ENCODE results near the gene HJURP.
A peak's percentile ranks its signal among the peaks of the same experiment; 100 is the strongest.

Gene HJURP

DNA sequence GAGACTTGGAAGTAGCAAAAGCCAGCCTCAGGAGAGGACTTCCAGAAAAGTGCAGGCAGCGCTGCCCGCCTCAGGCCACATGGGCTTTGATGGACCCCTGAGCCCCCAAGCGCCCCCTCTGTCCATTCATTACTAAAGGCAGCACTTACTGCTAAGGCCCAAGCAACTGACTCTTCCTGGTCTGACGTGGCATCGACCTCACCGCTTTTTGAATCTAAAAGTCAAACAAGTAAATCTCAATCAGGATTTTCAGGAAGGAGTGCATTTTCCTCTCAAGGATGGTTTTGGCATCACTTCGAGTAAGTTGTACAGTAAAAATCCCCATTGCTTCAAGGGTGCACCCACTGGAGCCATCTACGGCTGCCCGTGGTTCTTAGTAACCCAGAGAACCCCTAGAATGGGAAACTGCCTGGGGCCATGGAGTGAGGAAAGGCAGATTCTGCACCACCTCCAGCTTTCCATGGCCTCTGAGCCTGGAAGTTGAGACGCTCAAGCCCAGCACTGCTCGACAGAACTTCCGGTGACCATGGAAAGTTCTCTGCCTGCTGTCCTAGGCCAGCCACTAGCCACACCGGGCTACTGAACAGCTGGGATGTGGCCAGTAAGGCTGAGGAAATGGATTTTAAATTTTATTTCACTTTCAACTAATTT, 7.0 kb downstream of the HJURP start:
- DNase-seq (ENCODE audit: low read depth), result no peak

DNA sequence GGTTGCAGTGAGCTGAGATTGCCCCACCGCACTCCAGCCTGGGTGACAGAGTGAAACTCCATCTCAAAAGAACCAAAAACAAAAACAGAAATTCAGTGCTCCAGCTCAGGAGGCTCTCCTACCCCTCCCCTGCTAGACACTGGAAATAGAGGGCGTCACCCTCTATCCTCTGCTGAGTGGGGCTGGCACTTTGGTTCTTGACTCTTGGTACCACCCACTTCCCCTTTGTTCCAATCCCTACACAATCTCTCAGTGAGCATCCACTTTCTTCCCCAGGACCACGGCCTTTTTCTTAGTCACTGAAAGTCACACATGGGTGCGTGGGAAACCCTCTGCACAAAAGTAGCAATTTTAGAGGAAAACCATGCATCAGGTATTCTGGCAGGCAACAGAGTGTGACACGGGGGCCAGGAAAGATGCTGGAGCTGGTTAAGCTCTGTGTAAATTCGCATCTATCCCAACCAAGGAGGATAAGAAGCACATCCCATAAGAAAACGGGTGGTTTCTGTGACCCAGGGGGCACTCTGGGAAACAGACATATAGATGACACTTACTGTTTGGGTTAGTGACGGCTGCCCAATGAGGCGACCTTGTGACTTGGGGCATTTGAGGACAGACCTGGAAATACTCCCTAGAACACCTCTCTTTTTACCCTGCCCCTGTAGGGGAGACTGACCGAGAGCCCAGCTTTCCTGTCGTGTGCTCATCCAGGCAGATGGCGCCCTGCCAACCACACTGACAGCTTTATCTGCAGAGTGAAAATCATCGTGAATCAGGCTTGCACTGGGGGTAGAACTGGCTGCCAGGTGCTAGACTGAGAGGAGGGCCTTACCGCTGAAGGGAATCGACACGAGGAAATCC, 7.7 kb downstream of the HJURP start:
- peak; percentile 37 for DNase-seq (ENCODE audit: low read depth)

DNA sequence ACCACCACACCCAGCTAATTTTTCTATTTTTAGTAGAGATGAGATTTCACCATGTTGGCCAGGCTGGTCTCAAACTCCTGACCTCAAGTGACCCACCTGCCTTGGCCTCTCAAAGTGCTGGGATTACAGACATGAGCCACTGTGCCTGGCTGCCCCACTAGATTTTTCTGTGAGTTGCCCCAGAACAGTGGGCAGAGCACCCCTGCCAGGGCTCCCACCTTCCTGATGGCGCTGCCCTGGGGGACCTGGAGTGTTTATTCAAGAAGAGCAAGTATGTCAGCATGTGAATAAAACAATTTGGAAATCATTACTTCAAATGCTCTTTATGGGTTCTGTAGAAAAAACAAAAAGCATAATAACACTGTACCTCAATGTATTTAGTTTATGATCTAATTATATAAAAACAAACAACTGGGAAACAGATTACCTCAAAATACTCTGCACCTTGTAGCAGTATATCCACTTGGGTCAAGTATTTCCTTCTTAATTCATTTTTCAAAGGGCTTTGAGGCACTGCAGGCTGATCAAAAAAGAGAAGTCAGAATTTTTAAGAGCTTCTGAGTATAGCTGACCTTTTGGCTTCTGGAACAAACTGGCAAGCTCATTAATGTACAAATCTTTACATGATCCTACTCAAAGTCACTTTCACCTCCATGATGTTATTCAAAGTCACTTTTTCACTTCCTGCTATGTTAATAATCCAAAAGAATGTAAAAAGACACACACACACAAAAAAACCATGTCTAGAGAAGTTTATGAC, 8.9 kb downstream of the HJURP start:
- DNase-seq (ENCODE audit: low read depth), result no peak

DNA sequence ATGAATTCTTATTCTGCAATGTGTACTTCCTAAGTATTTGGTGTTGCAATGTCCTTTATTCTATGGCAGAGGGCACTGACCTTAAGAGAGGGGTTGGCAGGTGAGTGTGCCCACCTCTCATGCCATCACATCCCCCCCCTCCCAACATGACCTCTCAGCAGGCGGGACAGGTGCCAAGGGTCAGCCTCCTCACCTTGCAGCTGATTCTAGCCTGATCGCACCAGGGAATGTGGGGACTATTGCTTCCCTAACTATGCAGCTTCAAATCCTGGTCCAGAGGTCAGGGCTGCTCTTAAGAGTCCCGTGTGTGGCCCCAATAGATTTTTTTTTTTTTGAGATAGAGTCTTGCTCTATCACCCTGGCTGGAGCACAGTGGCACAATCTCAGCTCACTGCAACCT, 9.5 kb downstream of the HJURP start:
- DNase-seq (ENCODE audit: low read depth), result no peak

DNA sequence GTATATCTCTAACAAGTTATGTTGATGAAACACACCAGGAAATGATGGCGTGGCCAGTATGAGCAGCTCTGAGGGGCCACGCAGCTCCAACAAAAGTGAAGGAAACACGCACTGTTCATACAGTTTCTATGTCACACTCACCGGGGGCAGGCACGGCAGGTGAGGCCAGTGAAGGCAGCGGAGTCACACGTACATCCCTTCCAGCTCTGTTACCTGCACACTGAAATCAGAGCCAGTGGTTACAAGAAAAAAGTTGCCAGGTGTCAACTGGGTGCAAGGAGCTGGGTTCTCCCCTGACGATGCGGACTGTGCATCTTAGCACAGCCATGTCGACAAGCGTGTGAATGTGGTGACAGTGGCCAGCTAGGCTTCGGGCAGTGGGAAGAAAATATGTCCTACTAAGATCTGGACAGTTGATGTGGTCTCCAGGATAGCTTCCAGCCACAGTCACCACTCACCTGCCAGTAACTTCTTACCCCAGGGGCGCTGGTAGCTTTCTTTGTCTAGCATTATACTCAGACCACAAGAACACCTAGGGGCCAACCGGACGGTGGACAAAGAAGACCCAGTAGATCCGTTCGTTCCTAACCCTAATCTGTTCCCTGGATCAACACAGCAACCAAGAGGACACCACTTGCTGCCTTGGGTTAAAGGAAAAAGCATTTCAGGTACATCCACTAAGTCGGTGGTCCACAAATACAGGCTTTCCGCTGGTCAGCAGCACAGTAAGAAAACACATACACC, 10.1 kb downstream of the HJURP start:
- DNase-seq (ENCODE audit: low read depth), result no peak

DNA sequence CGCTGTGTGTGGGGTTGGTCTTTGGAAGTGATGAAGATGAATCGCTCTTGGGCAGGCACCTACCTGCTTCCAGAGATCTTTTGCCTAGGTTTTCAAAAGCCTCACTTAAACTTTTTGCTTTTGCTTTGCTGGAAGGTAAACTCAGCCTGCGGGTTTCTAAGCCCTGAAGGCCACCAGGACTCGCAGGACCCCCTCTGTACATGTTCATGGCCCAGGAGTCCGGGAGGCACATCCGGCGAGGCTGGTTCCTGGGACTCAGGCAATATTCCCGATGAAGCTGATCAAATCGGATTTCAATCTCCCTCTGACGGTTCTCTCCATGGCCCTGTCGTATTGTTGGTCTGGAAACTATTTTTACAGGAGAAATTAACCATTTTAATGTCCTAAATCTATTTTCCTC, 13.2 kb downstream of the HJURP start:
- no peak for DNase-seq (ENCODE audit: low read depth)

DNA sequence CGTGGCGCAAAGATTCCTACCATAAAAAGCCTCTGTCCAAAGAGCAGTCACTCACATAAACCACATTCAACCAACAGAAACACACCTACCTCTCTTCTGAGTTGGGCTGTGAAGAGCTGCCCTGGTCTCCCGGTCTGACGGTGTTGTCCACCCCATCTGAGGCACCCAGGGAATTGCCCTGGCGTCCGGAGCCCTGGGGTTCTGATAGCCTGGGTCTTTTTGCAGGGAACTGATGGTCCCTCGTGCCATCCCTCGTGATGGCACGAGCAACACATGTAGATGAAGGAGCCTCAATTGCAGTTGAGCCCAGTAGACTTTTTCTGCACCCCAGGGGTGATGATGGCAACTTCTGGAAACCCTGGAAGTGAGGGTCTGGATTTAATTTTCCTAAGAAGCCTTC, 13.8 kb downstream of the HJURP start:
- no peak for DNase-seq (ENCODE audit: low read depth)

DNA sequence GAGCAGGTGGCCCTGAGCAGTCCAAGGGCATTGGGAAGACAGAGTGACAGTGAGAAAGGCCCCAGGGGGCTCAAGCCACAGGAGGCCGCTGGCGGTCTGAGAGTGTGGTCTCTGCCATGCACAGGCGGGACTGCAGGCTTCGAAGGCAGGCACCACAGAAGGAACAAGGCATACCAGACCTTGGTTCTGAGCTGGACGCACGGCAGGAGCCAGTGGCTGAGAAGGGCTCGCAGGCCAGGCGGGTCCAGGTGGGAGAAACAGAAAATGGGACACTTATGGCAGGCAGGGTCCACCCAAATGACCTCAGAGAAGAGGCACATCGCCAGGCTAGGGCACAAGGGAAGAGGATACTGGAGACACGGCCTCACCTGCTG, 14.9 kb downstream of the HJURP start:
- no peak for DNase-seq (ENCODE audit: low read depth)

DNA sequence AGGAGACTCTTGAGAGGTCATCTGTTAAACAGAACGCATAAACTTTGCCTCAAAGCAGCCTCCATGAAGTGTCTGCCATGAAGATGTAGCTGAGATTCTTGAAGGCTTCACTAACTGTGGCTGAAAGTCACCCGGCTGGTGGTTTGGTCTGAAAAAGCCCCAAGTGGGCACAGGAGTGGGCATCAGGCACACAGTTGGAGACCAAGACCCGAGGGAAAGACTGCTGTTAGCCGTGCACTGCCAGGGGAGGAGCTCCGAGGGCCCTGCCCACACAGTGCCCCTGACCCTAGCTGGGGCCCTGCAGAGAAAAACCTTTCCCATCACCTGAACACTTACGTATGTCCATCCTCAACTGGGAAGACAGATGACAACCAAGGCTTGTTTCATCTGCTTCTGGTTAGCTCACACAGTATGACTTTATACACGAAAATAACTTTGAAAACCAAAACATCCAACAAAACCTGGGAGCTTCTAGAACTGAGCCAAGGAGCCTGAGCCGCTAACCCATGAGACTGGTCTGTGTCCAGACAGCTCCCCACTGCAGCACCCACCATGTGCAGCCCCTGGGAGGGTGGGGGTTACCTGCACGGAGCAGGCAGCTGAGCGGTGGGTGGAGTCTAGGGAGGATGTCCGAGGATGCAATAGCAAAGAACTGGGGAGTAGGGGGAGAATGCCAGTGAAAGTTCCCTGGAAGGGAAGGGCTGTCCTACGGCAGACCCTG, 15.4 kb downstream of the HJURP start:
- DNase-seq (ENCODE audit: low read depth), result no peak

DNA sequence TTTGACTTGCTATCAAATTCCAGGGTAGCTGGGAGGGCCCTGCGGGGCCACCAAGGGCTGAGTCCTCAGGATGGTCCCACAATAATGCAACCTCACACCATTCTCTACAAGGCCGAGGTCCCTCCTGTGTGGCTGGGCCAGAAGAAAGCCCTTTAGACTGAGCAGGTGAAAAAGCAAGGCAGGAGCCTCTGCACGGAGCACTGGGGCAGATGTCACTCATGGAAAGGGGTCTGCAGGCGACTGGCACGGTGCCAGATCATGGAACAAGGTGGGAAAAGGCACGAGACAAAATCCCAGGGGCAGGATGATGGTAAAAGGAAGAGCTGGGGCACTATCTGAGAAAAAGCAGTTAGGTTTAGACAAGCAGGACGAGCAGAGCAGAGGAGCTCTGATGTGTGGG, 16.1 kb downstream of the HJURP start:
- no peak for DNase-seq (ENCODE audit: low read depth)

DNA sequence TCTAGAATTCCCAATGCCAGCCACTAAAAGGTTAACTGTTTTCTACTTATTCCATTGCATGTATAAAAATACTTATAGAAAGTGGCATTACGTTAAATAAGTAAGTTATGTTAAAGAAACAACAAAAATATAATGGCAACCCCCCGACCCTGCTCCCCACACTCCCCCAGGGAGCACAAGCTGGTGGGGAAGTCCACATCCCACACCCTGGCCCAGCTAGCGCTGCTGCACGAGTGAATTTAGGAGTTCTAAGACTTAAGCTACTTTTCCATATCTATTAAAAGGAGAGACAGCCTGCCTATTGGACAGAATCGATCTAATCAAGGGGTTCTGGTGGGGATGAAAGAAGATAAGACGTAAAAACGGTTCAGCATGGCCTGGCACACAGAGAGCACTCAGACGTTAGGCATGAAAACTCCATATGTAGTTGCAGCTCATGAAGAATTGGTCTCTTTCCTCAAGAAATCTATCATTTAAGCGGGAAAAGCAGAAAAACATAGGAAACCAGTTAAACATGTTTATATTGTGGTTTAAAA, 16.6 kb downstream of the HJURP start:
- no peak for DNase-seq (ENCODE audit: low read depth)

DNA sequence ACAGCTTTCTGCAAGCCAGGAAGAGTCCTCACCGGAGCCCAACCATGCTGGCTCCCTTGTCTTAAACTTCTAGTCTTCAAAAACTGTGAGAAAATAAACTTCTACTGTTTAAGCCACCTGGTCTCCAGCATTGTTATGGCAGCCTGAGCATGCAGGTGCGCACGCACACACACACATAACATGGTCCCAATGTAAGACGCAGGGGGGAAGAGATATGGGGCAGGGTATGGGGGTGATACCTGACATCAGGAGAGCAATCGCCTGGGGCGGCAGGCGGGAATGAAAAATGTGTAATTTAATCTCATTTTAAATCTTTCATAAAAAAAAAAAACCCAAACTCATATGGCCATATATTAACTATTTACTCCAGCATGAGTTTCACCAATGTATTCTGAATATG, 18.0 kb downstream of the HJURP start:
- DNase-seq (ENCODE audit: low read depth), result no peak

DNA sequence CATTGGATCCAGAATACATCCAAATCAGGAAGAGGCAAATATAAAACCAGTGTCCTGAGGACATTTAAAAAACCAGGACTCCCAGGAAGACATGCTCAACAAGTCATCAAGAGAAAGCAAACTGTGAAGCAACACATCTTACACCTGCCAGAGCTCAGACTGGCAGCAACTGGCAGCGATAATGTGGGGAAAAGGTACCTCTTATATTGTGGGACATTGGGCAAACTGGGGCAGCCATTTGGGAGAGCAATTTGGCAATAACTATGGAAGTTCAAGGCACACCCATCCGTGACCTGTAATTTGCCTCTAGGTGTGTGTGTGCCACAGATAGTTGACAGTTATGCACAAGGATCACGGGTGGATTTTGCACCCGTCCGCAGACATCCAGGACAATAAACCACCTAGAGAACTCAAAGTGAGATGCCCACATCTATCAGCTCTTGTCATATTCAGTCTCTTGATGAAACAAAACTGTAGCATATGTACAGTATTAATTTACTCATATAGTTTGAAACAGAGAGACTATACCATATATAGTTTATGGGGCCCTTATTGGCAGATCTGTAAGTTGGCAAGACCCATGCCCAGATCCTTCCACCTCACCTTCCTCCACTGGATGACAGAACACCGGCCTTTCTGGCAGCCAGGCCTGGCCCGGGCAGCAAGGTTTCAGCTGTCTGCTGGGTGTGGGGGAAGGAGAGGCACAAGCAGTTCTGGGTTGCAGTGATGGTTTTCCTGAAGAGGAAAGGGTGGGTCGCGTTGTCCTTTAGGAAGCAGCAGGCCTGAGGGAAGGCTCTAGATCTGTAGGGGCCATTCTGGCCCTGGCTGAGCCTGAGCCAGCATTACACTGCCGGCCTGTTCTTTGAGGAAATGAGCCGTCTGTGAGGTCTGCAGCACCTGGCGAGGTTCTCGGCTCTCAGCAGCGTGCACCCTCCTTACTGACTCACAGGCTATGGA, 18.8 kb downstream of the HJURP start:
- DNase-seq (ENCODE audit: low read depth), result no peak

DNA sequence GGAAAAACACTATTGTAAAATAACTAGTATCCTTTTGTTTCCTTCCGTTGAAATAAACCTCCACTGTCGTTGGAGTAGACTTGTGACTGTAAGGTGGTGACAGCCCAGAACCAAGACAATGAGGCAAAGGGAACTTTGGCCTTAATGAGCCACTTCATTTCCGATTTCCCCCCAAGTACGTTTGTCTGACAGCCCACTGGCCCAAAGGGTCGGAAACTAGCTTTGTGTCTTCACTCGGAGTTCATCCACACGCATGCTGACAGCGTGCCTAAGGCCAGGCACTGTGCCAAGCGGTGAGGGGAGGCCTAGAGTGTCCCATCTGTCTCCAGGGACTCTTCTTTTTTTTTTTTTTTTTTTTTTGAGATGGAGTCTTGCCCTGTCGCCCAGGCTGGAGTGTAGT, 21.0 kb downstream of the HJURP start:
- no peak for DNase-seq (ENCODE audit: low read depth)

DNA sequence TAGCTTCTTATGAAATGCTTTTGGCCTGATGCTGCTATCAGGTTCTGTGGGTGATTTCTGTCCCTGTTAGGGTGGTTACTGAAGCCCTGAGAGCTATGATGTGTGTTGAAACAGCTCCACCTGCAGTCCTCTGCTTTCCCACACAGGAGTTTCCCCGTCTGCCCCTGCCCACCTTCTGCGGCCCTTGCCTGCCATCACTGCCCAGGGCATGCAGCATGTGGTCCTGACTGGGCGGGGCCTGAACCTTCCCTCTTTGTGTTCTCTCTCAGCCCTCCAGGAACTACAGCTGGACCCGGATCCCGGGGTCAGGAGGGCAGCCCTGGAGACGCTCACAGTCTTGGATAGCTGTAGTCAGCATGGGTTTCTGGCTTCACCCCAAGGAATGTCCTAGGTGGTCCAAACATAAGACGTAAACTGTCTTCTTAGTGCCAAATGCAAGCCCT, 21.4 kb downstream of the HJURP start:
- peak; percentile 74 for DNase-seq (ENCODE audit: low read depth)

DNA sequence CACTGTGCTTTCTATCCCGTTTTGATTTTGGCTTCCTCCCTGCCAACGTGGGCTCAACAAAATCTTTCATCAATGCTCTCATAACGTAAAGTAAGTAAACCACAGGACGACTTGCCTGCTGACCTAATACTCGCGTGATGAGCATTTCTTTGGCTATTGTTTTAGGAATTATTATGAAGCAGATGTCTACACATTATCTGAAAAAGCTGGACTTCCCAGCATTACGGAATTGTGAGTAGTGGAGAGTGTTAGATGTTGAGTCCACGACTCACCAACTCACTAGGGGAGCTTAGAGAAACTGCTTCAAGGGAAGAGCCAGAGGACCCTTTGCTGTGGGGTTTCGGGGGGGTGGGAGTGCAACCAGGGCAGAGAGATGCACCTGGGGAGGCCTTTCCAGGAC, 21.9 kb downstream of the HJURP start:
- peak; percentile 21 for DNase-seq (ENCODE audit: low read depth)

DNA sequence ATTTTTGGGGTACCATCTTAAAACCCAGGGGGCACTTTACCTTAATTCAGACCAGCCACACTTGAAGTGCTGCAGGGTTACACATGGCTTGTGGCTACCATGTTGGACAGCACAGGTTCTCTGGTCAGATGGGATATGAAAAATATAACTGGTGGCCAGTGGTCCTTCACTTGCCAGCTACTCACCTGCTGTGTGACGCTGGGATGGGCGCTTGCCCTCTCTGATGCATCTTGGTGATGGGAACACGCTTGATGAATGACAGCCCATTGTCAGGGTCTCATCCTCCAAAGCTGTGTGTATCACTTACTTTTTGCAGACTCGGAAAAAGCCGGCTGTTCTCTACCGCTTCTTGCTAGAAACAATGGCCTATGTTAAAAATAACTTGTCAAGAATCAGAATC, 22.5 kb downstream of the HJURP start:
- DNase-seq (ENCODE audit: low read depth), result no peak

DNA sequence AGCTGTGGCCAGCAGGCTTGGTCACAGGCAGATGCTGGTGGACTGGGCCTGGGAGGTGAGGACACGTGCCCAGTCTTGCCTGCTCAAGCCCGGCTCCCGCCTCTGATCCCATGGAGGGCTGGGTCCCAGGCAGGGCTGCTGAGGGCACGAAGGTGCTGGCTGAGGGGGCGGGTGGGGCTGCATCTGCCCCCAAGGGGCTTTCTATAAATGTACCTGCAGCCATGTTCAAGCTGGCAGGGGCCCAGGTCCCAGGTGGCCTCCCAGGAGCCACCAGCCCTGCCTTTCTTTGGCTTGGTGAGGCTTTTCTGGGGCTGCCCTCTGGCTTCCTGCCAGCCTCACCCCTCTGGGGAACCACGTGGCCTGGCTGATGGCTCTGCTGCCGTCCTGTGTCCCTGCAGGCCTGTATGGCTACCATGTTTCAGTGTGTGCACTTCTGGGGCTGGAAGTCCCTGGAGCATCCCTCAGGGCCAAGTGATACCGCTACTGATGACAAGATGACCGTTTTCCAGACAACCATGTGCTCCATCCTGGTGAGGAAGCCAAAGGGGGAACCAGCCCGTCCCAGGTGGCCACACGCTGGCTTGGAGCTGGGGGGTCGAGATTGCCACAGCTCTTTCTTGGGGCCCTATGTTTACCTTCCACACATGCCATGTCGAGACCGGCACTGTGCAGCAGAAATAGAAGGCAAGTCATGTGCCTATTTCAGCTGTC, 23.2 kb downstream of the HJURP start:
- no peak for DNase-seq (ENCODE audit: low read depth)

DNA sequence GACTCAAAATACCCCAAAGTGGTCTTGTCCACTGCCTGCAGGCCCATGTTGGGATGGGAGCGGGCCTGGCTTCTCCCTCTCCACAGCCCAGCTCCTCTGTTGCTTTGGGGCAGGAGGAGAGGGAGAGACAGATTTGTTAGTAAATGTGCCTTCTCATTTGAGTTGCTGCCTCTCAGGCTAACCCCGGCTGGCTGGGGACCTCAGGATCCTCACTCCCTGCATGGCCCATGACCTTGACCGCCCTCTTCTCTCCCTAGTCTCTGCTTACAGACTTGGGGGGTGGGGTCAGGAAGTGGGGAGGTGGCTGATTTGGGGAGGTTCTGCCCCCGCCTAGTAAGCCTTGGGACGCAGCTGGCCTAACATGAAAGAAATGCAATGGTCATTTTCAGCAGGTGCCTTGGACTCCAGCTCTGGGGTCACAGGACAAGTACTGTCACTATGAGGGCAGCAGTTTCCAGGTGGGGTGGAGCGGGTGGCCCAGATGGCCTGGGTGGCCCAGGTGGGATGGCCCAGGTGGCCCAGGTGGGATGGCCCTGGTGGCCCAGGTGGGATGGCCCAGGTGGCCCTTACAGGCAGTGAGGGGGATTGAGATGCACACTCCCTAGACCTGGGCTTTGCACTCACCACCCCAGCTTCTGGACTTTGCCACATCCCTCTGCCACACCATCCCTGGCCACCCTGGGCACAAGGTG, 24.1 kb downstream of the HJURP start:
- DNase-seq (ENCODE audit: low read depth), result no peak

All from iris pigment epithelial cell (primary cell).